ENCODE measurements around the gene NCKIPSD.
A peak's percentile ranks its signal among the peaks of the same experiment; 100 is the strongest.

NCKIPSD gene

GRCh38 chr3:48656061-48656840, 29.5 kb downstream of the NCKIPSD start:
- ChIA-PET CTCF (interaction anchor here (0.6 to 1.7 kb wide), 4 partner anchors 30 to 165 kb away, joined by 3 to 4 read pairs (median 4); partner anchors contain the start of gene NCKIPSD), POLR2A (no interaction called here)
- Histone ChIP-seq H3K36me3 (ENCODE audit: control insufficient read depth in 2 of 2, insufficient read depth in 1 of 2, low read length in 2 of 2) (no peaks in the 10 kb centered on the region), H3K4me1 (ENCODE audit: control insufficient read depth, insufficient read depth, low read length) (no peaks in the 10 kb centered on the region), H3K27ac (ENCODE audit: extremely low read depth, low read depth, low read length) (no peak overlapping the region; the same call in 1 of the 2 replicates), H3K9me3 (ENCODE audit: control insufficient read depth, insufficient read depth, low read depth, low read length) (no peaks in the 10 kb centered on the region), H3K4me3 (ENCODE audit: low read depth, low read length) (peak overlapping the region; percentile 49)
- TF ChIP-seq ZNF621 (tag by site-specific recombination; IDR thresholded peaks at IDR 0.05) = no peak
- no peak for TF ChIP-seq ZNF239 (tag by site-specific recombination; IDR thresholded peaks at IDR 0.05)
- no peak for TF ChIP-seq ZNF792 (tag by site-specific recombination; IDR thresholded peaks at IDR 0.05)
- TF ChIP-seq ZNF280C (tag by site-specific recombination; IDR thresholded peaks at IDR 0.05) = no peak
- no peak for TF ChIP-seq RBAK (tag by site-specific recombination; IDR thresholded peaks at IDR 0.05)
- TF ChIP-seq SETDB1 (IDR thresholded peaks at IDR 0.05; ENCODE audit: insufficient read length, low read length) = no peak
- no peak for TF ChIP-seq ZNF843 (tag by site-specific recombination; IDR thresholded peaks at IDR 0.05)
- TF ChIP-seq ZNF24 (tag by site-specific recombination; IDR thresholded peaks at IDR 0.05) = no peak
- no peak for TF ChIP-seq ZNF654 (tag by site-specific recombination; IDR thresholded peaks at IDR 0.05; ENCODE audit: low read depth)

GRCh38 chr3:48655606-48656005, 30.1 kb downstream of the NCKIPSD start:
- Histone ChIP-seq H3K36me3 (ENCODE audit: control insufficient read depth in 2 of 2, insufficient read depth in 1 of 2, low read length in 2 of 2) (no peaks in the 10 kb centered on the region), H3K4me1 (ENCODE audit: control insufficient read depth, insufficient read depth, low read length) (no peaks in the 10 kb centered on the region), H3K27ac (ENCODE audit: extremely low read depth, low read depth, low read length) (no peak overlapping the region), H3K9me3 (ENCODE audit: control insufficient read depth, insufficient read depth, low read depth, low read length) (no peaks in the 10 kb centered on the region), H3K4me3 (ENCODE audit: low read depth, low read length) (no peak overlapping the region)
- CTCF ChIA-PET = interaction anchor here (1.4 kb wide), 1 partner anchor 97 kb away, joined by 4 read pairs; no protein-coding TSS in a partner anchor
- no peak for TF ChIP-seq ZNF561 (tag by site-specific recombination; IDR thresholded peaks at IDR 0.05; ENCODE audit: borderline replicate concordance)
- TF ChIP-seq ZNF624 (tag by site-specific recombination; IDR thresholded peaks at IDR 0.05) = no peak
- TF ChIP-seq HOXA7 (CRISPR knock-in tag; IDR thresholded peaks at IDR 0.05; ENCODE audit: borderline replicate concordance) = no peak
- TF ChIP-seq GLI4 (tag by site-specific recombination; IDR thresholded peaks at IDR 0.05) = no peak
- TF ChIP-seq ZNF785 (tag by site-specific recombination; IDR thresholded peaks at IDR 0.05) = no peak
- TF ChIP-seq ZNF175 (tag by site-specific recombination; IDR thresholded peaks at IDR 0.05) = no peak
- TF ChIP-seq BCL11A (tag by site-specific recombination; IDR thresholded peaks at IDR 0.05; ENCODE audit: low read depth) = no peak
- TF ChIP-seq RBAK (tag by site-specific recombination; IDR thresholded peaks at IDR 0.05) = no peak
- TF ChIP-seq ZNF555 (tag by site-specific recombination; conservative IDR thresholded peaks at IDR 0.05) = no peak
- no peak for TF ChIP-seq ZNF510 (tag by site-specific recombination; IDR thresholded peaks at IDR 0.05; ENCODE audit: insufficient replicate concordance)
- TF ChIP-seq, protein P1, sequence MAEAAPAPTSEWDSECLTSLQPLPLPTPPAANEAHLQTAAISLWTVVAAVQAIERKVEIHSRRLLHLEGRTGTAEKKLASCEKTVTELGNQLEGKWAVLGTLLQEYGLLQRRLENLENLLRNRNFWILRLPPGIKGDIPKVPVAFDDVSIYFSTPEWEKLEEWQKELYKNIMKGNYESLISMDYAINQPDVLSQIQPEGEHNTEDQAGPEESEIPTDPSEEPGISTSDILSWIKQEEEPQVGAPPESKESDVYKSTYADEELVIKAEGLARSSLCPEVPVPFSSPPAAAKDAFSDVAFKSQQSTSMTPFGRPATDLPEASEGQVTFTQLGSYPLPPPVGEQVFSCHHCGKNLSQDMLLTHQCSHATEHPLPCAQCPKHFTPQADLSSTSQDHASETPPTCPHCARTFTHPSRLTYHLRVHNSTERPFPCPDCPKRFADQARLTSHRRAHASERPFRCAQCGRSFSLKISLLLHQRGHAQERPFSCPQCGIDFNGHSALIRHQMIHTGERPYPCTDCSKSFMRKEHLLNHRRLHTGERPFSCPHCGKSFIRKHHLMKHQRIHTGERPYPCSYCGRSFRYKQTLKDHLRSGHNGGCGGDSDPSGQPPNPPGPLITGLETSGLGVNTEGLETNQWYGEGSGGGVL (tag by site-specific recombination; IDR thresholded peaks at IDR 0.05) = no peak
- TF ChIP-seq ZSCAN30 (tag by site-specific recombination; IDR thresholded peaks at IDR 0.05) = no peak
- no peak for TF ChIP-seq ZNF692 (tag by site-specific recombination; IDR thresholded peaks at IDR 0.05)
- no peak for TF ChIP-seq ZNF239 (tag by site-specific recombination; IDR thresholded peaks at IDR 0.05)
- TF ChIP-seq ZNF585B (tag by site-specific recombination; IDR thresholded peaks at IDR 0.05) = no peak
- POLR2A ChIA-PET = no interaction called here

Data from HEK293 (cell line).